ENCODE results near the gene ZBTB4.

Gene ZBTB4

GRCh38 chr17:7429722-7430121 is 49.7 kb downstream of the ZBTB4 start:
- TF ChIP-seq TEAD4 (IDR thresholded peaks at IDR 0.05) = no peak
- no peak for TF ChIP-seq CREB1 (IDR thresholded peaks at IDR 0.05; ENCODE audit: low read depth)
- TF ChIP-seq NFIC (IDR thresholded peaks at IDR 0.05) = no peak
- no peak for TF ChIP-seq EGR1 (IDR thresholded peaks at IDR 0.05)
- no peak for TF ChIP-seq EP300 (IDR thresholded peaks at IDR 0.05; ENCODE audit: borderline replicate concordance)
- no peak for TF ChIP-seq YY1 (IDR thresholded peaks at IDR 0.05; ENCODE audit: low read depth)
- no peak for TF ChIP-seq FOXM1 (IDR thresholded peaks at IDR 0.05; ENCODE audit: borderline replicate concordance, low read depth)
- TF ChIP-seq, protein P1, sequence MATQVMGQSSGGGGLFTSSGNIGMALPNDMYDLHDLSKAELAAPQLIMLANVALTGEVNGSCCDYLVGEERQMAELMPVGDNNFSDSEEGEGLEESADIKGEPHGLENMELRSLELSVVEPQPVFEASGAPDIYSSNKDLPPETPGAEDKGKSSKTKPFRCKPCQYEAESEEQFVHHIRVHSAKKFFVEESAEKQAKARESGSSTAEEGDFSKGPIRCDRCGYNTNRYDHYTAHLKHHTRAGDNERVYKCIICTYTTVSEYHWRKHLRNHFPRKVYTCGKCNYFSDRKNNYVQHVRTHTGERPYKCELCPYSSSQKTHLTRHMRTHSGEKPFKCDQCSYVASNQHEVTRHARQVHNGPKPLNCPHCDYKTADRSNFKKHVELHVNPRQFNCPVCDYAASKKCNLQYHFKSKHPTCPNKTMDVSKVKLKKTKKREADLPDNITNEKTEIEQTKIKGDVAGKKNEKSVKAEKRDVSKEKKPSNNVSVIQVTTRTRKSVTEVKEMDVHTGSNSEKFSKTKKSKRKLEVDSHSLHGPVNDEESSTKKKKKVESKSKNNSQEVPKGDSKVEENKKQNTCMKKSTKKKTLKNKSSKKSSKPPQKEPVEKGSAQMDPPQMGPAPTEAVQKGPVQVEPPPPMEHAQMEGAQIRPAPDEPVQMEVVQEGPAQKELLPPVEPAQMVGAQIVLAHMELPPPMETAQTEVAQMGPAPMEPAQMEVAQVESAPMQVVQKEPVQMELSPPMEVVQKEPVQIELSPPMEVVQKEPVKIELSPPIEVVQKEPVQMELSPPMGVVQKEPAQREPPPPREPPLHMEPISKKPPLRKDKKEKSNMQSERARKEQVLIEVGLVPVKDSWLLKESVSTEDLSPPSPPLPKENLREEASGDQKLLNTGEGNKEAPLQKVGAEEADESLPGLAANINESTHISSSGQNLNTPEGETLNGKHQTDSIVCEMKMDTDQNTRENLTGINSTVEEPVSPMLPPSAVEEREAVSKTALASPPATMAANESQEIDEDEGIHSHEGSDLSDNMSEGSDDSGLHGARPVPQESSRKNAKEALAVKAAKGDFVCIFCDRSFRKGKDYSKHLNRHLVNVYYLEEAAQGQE (IDR thresholded peaks at IDR 0.05; ENCODE audit: low read depth) = no peak
- no peak for TF ChIP-seq RAD21 (IDR thresholded peaks at IDR 0.05; ENCODE audit: low read depth)
- TF ChIP-seq ZBTB7A (IDR thresholded peaks at IDR 0.05; ENCODE audit: low read depth) = no peak
- TF ChIP-seq CEBPB (IDR thresholded peaks at IDR 0.05) = no peak
- TF ChIP-seq MAX (IDR thresholded peaks at IDR 0.05) = no peak
- no peak for TF ChIP-seq TAF1 (IDR thresholded peaks at IDR 0.05; ENCODE audit: low read depth)
- no peak for TF ChIP-seq TCF12 (IDR thresholded peaks at IDR 0.05; ENCODE audit: low read depth)
- TF ChIP-seq USF1 (IDR thresholded peaks at IDR 0.05) = no peak

DNA sequence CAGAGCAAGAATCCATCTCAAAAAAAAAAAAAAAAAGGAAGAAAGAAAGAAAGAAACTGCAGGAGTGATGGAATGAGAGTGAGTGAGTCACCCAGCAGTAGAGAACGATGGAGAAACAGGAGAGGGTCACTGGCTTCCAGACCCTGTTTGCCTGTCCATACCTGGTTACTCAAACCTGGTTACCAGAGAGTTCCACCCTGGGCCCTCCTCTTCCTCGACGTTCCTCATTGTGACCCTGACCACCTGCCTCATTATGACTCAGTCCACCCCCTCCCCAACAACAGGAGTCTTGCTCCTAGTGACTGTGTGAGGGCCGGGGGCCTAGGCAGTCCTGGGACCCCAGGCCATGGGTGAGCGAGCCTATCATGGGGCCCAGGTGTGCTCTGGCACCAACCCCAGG is 50.9 kb downstream of the ZBTB4 start, which contains the start of gene SPEM3:
Gene SPEM3, plus strand, starts transcription at position 301 of the 400 bp plus-strand sequence. Its CDS starts 46 bp downstream, at position 347.
- TF ChIP-seq, protein P1 (IDR thresholded peaks at IDR 0.05; ENCODE audit: low read depth) = no peak
- no peak for TF ChIP-seq USF1 (IDR thresholded peaks at IDR 0.05)
- TF ChIP-seq TAF1 (IDR thresholded peaks at IDR 0.05; ENCODE audit: low read depth) = no peak
- TF ChIP-seq EP300 (IDR thresholded peaks at IDR 0.05; ENCODE audit: borderline replicate concordance) = no peak
- no peak for TF ChIP-seq CREB1 (IDR thresholded peaks at IDR 0.05; ENCODE audit: low read depth)

DNA sequence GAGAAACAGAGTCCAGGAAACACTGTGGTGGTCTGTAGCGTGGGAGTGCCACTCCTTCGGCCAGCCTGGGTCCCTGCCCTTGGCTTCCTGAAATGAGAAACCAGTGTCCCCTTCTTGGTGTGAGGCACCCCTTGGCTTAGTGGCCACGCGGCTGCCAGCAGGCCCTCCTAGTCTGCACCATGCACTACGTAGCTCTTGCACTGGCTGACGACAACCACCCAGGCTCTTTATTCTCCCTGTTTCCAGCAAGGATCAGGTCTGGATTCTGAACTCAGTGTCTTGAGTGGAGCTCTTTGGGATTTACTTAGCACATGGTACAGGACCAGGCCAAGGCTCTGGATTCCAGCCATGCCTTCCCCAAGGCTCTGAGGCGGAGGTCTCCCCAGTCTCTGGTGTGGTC is 51.9 kb downstream of the ZBTB4 start:
- no peak for TF ChIP-seq CREB1 (IDR thresholded peaks at IDR 0.05; ENCODE audit: low read depth)

DNA sequence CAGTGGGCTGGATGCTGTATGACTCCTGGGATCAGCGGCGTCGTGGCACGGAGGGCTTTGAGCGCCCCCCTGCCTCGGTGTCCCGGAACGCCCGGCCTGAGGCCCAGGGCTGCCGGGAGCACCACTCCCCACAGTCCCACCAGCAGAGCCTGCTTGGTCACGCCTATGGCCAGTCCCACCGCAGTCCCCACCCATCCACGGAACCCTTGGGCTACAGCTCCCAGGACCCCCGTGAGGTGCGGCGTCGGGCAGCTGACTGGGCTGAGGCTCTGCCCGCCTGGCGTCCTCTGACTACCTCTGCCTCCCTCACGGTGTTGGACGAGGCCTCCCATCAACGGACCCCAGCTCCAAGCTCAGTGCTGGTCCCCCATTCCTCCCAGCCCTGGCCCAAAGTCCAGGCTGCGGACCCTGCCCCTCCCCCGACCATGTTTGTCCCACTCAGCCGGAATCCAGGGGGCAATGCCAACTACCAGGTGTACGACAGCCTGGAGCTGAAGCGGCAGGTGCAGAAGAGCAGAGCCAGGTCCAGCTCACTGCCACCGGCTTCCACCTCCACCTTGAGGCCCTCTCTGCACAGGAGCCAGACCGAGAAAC is 52.4 kb downstream of the ZBTB4 start:
- TF ChIP-seq RAD21 (IDR thresholded peaks at IDR 0.05; ENCODE audit: low read depth) = no peak
- TF ChIP-seq CREB1 (IDR thresholded peaks at IDR 0.05; ENCODE audit: low read depth) = no peak
- TF ChIP-seq NFIC (IDR thresholded peaks at IDR 0.05) = no peak
- TF ChIP-seq TAF1 (IDR thresholded peaks at IDR 0.05; ENCODE audit: low read depth) = no peak
- no peak for TF ChIP-seq FOXM1 (IDR thresholded peaks at IDR 0.05; ENCODE audit: borderline replicate concordance, low read depth)
- no peak for TF ChIP-seq EGR1 (IDR thresholded peaks at IDR 0.05)

GRCh38 chr17:7426203-7426863 is 53.1 kb downstream of the ZBTB4 start:
- TF ChIP-seq TAF1 (IDR thresholded peaks at IDR 0.05; ENCODE audit: low read depth) = no peak
- TF ChIP-seq NFIC (IDR thresholded peaks at IDR 0.05) = no peak
- no peak for TF ChIP-seq EP300 (IDR thresholded peaks at IDR 0.05; ENCODE audit: borderline replicate concordance)
- no peak for TF ChIP-seq EGR1 (IDR thresholded peaks at IDR 0.05)
- no peak for TF ChIP-seq MAX (IDR thresholded peaks at IDR 0.05)

DNA sequence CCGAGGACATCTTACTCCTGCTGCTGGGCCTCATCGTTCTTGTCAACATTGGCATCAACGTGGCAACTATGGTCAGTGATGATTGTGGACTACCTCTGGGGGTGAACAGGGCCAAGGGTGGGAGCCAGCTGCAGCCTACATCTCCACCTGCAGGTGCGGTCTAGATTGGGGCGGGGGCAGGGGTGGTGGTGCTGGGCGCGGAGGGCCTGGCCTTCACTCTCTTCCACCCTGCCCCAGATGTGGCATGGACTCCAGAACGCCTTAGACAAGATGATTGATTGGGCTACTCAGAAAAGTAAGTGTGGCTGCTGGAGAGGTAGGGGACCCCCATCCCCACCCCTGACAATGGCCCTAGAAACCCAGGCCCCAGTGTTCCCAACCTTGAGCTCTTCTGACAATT is 53.7 kb downstream of the ZBTB4 start:
- TF ChIP-seq USF1 (IDR thresholded peaks at IDR 0.05) (no peak), NFIC (IDR thresholded peaks at IDR 0.05) (no peak), FOXM1 (IDR thresholded peaks at IDR 0.05; ENCODE audit: borderline replicate concordance, low read depth) (no peak), TEAD4 (IDR thresholded peaks at IDR 0.05) (no peak), EGR1 (IDR thresholded peaks at IDR 0.05) (no peak), CREB1 (IDR thresholded peaks at IDR 0.05; ENCODE audit: low read depth) (no peak), TAF1 (IDR thresholded peaks at IDR 0.05; ENCODE audit: low read depth) (no peak), YY1 (IDR thresholded peaks at IDR 0.05; ENCODE audit: low read depth) (no peak)
- TF ChIP-seq, protein P1 (IDR thresholded peaks at IDR 0.05; ENCODE audit: low read depth) = no peak
